NB4 (cell line): Measurements from ENCODE around the gene CFAP92.

Experiments
- POLR2A ChIP-seq: IDR thresholded peaks from 2 replicates; pipeline ENCODE4 v1.6.1; 2011; ENCODE audit warnings: mild to moderate bottlenecking; ENCODE audit not compliant: insufficient read length; ENCODE audit errors: extremely low read depth
- TF ChIP-seq, protein P1 (sequence below): IDR thresholded peaks from one replicate; pipeline ENCODE4 v1.5.1; 2012; ENCODE audit warnings: low read depth, low read length

DNA sequence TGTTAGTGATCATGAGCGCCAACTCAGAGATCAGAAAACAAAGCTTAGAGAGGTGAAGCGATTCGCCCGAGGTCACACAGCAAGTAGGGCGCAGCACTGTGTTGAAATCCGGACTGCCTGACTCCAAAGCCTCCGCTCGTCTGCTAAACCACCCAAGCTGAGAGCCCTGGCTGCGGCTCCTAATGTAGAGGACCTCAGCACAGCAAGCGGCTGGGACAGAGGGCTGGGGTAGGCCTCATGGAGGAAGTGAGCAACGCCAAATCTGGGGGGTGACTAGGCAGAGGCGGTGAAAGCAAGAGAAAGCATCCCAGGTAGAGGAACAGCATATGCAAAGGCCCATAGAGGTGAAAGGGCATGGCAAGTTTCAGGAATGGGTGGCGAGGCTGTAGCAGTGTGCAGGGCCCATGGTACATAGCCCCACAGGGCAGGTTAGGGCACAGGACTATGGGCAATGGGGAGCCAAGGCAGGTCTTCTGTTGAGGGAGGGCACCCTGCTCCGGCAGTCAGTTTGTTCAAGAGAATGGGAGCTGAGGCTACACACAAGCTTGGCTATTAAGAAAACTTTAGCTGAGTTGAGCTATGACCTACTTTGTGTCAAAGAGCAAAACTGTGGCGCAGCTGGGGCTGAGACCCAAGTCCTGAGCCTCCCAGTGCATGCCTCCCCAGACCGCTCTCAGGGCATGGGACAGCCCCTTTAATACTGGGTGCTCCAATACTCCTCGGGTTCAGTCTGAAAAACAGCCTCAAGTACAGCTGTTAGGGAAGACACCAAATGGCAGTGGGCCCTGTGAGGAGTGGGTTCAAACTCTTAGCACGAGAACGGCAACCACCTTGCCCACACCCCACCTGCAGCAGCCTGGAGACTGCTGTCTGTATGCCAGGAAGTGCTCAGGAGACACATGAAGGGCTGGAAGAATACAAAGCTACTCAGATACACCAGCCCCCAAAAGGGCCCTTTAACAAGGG lies 988 bp upstream of the CFAP92 start:
- TF ChIP-seq, protein P1, sequence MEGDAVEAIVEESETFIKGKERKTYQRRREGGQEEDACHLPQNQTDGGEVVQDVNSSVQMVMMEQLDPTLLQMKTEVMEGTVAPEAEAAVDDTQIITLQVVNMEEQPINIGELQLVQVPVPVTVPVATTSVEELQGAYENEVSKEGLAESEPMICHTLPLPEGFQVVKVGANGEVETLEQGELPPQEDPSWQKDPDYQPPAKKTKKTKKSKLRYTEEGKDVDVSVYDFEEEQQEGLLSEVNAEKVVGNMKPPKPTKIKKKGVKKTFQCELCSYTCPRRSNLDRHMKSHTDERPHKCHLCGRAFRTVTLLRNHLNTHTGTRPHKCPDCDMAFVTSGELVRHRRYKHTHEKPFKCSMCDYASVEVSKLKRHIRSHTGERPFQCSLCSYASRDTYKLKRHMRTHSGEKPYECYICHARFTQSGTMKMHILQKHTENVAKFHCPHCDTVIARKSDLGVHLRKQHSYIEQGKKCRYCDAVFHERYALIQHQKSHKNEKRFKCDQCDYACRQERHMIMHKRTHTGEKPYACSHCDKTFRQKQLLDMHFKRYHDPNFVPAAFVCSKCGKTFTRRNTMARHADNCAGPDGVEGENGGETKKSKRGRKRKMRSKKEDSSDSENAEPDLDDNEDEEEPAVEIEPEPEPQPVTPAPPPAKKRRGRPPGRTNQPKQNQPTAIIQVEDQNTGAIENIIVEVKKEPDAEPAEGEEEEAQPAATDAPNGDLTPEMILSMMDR: no peak
- no peak for TF ChIP-seq POLR2A
